GM18505 (cell line): ENCODE measurements around the gene SCN8A.

ENCODE experiments used
- ATAC-seq: cut with Tn5 transposase; IDR thresholded peaks from one replicate; pipeline ENCODE4 v1.9.1; 2021; ENCODE audit not compliant: unreplicated experiment
- POLR2A ChIP-seq: IDR thresholded peaks from 4 replicates; pipeline ENCODE4 v1.6.1; 2011; ENCODE audit warnings: borderline replicate concordance; ENCODE audit not compliant: insufficient read depth, insufficient read length; ENCODE audit errors: extremely low read depth

The SCN8A gene

DNA sequence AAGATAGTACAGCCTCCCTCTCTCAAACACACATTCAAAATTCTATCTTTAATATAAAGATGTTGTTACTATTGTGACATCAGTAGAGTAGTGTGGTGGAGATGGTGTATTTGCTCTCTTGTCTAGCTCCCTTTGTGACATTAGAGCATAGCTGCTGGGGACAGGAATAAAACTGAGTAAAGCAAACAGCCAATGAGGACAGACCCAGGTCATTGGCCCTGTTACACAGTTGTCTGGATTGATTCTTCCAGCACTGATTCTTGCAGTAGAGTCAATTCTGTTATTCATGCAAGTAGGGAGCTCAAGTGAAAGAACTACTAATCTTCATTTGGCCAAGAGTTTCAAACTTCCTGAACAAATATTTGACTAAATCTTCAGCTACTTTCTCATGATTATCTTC, 72.4 kb downstream of the SCN8A start:
- no peak for ATAC-seq
- no peak for TF ChIP-seq POLR2A

- ATAC-seq = no peak
- TF ChIP-seq POLR2A = no peak
These were observed 75.7 kb downstream of the SCN8A start for GRCh38 chr12:51666696-51667095.

DNA sequence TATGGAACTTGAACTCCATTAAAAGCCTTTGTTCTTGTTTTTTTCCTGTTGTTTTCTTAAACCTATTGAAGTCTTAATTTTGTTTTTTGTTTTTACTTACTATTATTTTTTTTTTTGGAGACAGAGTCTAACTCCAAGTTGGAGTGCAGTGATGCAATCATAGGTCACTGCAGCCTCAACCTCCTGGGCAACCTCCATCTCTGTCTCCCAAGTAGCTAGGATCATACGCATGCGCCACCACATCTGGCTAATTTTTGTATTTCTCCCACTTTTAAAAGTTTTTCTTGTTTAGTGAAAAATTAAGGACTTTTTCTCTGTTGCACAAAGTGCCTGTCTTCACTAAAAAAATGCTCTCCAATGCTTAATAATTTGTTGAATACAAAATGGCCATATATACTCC, 76.2 kb downstream of the SCN8A start:
- ATAC-seq = no peak
- TF ChIP-seq POLR2A = no peak

- no peak for ATAC-seq
- TF ChIP-seq POLR2A = no peak
These were observed 78.2 kb downstream of the SCN8A start for GRCh38 chr12:51669271-51669670.

GRCh38 chr12:51669996-51670395, 79.0 kb downstream of the SCN8A start:
- no peak for ATAC-seq
- no peak for TF ChIP-seq POLR2A

DNA sequence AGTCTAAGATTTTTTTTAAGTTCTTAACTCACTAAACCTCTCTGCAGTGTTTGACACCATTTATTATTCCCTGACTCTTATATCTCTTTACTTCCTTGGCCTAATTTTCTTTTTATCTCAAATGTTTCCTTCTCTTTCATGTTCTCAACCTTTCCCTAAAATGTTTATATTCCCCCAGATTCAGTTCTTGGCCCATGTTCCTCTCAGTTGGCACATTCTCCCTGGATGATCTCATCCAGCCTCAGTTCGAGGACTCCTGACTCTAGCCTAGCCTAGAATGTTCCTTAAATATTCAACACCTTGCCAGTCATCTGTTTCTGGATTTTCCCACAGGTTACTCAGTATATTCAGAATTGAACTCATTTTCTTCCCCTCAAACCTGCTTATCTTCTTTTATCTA, 81.3 kb downstream of the SCN8A start:
- no peak for TF ChIP-seq POLR2A
- no peak for ATAC-seq

DNA sequence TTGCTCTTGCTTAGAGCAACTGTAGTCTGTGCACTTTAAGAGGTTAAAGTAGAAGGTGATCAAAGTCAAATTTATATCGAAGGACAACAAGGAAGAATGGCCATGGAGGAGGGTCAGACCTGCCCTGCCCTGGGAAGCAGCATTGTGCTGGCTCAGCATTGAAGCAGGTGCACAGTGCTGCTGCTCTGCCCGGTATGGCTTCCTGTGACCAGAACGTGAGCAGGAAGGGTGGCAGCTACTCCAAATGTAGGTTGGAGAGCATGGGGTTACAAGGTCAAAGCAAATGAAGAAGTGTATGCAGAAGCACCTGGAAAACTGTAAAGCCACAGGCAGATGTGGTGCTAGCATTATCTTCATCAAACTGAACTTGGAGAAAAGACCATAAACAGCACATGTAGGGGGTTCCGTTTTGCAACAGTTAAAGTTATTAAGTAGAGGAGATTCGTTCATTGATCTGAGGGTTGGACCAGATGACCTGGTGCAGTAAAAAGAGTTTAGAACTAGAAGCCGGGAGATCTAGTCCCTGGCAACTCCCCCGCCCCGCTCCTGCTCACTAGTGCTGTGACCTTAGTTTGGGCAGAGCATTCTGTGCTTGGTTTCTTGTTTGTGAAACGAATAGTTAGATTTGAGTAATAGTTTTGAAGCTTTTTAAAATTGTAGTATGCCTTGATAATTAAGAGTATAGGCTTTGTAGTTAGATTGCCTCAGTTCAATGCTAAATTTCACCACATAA, 84.2 kb downstream of the SCN8A start:
- no peak for TF ChIP-seq POLR2A
- ATAC-seq = no peak

DNA sequence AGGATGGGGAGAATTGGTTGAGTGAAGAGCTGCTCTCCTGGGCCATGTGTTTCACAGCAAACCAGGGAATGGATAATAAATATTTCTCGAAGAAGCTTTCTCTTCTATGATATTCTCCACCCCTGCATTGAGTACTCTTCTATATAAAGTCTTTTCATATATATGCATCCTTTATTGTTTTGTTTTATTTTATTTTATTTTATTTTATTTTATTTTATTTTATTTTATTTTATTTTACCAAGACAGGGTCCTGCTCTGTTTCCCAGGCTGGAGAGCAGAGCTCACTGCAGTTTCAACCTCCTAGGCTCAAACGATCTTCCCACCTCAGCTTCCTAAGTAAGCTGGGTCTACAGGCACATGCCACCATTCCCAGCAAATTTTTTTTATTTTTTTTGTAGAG, 85.8 kb downstream of the SCN8A start:
- ATAC-seq = no peak
- TF ChIP-seq POLR2A = no peak

DNA sequence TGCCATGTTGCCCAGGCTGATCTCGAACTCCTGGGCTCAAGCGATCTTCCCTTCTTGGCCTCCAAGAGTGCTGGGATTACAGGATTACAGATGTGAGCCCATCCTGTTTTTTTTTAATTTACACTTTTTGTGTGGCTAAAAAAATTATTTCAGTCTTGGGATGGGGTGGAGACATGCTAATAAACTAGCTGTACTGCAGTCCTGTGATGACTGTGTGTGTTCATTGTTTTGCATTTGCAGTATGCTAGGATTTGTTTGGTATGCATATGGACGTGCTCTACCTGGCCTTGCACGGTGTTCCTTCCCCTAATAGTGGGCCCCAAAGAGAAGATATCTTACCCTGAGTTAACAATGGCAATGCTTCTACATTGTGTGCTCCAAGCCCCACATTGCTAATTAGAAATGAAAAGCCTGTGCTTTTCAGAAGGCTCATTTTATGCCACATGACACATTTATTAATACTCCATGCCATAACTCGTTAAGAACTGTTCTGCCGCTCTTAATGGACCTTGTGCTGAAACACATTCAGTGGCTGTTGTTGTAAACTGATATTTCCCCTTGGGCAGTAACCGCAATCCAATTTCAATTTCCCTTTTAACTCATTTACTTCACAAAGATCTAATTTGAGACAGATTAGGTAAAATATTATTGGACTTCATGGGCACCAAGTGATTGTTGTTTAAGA, 86.4 kb downstream of the SCN8A start:
- ATAC-seq = no peak
- no peak for TF ChIP-seq POLR2A

GRCh38 chr12:51678086-51678724, 87.2 kb downstream of the SCN8A start:
- no peak for TF ChIP-seq POLR2A
- no peak for ATAC-seq

DNA sequence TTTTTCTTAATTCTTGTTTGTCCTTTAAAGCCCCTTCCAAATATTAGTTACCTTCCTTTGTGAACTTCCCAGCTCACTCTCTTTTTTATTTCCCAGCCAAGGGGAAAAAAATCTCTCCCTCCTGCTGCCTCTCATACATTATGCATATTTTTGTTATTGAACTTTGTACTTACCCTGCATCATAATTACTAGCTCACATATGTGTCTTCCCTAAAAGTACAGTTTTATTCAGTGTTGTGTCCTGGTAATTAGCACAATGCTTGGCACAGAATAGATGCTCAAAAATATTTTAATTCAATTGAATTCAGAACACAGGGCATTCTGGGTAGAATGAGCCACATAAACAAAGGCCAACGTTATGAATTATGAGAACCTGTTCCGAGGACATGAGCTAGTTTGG, 91.9 kb downstream of the SCN8A start:
- ATAC-seq = no peak
- no peak for TF ChIP-seq POLR2A

- TF ChIP-seq POLR2A = no peak
- ATAC-seq = no peak
These were observed 92.8 kb downstream of the SCN8A start for GRCh38 chr12:51683763-51684357.

- TF ChIP-seq POLR2A = no peak
These were observed 95.7 kb downstream of the SCN8A start for GRCh38 chr12:51686727-51687126.

More at GRCh38 chr12:51686727-51687126, 95.7 kb downstream of the SCN8A start:
- ATAC-seq = no peak
